ENCODE results near the gene SNAPC4. TPM values are rescaled to one million over a fixed set of nuclear protein-coding genes. Genes with fewer than 3 reads are reported as not detected.
"Not testable (repeated sequence)": the region's sequence is repeated elsewhere in the genome, so short reads cannot be mapped to it uniquely, and the experiment has no call there.

SNAPC4 gene
- total RNA-seq, 1 donor from 2014 or later, result 9.2 TPM

DNA sequence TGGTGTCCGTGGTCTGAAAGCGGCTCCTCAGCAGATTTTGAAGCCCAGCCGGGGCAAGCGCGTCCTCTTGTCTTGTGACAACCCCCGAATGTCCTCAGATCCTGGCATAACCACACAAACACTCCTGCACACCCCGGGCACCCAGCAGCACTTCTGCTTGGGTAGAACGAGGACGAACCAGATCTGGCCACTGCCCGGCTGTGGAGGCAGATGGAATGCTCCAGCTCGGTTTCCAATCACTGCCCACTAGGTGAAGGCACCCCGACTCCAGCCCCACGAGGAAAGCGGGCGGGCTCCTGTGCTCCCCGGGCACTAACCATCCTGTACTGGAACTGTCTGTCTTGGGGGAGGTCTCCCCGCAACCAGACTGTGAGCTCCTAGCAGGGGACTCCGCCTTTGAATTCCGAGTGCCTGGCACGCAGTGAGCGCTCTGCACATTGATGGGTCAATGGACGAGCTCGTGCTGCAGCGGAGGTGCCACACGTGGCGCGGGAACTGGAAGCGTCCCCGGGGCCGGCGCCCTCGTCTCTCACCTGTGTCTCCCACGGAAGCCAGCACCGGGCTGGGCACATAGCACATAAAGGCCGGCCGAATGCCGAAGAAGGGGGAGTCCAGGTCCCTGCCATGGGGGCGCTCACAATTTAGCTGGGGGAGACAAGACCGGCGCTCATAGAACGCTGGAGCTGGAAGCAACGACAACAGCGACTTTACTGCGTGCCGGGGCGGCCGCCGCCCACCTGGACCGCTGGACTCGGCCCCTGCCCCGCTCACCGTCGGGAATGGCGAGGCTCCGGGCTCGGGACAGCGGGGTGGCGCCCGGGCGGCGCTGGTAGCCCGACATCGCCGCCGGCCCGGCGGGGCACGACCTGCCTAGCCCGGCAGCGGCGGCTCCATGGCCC lies 9.8 kb upstream of the SNAPC4 start:
- DNase-seq (ENCODE audit: low read depth), result peak; percentile 47

DNA sequence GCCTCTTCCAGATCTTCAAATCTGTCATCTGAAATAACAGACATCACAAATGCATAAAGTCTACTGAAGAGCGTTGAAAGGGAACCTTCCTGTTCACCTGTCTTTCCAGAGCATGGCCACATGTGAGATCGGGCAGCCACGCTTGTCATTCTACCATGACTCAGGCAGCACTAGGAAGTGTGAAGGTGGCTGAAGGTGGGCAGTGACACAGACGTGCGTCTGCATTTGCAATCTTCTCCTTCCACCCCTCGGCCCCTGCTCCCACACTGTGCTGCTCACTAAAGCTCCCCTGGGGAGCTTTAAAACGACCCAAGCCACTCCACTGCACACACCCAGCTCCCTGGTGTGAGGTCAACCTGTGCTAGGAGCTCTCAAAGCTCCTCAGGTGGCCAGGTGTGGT lies 7.9 kb upstream of the SNAPC4 start:
- DNase-seq (ENCODE audit: low read depth), result no peak

DNA sequence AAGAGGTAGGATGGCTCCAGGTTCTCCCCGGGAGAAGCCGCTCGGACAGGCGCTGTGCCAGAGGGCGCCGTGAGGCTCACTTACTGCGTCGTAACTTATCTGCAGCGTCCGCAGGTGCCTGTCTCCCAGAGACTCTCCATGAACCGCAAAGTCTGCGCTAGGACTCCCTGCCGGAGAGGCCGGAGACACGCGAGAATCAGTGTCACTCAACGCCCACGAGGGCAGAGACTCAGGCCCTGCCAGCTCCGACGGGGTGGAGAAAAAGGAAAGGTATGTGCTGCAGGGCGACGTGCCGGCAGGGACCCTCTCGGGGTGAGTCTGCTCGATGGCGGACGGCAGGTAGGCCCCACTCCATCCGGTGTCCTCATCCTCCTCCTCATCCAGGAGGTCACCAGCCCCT lies 7.1 kb upstream of the SNAPC4 start:
- not testable (repeated sequence) for DNase-seq (ENCODE audit: low read depth)

DNA sequence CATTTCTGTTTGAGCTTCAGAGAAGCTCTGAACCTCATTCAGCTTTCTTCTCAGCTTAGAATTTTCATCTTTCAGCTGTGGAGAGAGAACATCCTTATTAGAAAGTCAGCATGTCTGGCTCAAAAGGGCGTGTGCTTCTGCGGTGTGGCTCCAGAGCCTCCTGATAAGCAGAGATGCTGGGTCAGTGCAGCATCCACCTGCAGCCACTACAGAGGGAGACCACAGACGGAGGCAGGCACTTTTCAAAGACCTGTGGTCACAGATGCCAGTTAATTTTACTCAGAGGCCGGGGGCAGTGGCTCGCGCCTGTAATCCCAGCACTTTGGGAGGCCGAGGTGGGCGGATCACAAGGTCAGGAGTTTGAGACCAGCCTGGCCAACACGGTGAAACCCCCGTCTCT lies 5.9 kb upstream of the SNAPC4 start:
- not testable (repeated sequence) for DNase-seq (ENCODE audit: low read depth)

DNA sequence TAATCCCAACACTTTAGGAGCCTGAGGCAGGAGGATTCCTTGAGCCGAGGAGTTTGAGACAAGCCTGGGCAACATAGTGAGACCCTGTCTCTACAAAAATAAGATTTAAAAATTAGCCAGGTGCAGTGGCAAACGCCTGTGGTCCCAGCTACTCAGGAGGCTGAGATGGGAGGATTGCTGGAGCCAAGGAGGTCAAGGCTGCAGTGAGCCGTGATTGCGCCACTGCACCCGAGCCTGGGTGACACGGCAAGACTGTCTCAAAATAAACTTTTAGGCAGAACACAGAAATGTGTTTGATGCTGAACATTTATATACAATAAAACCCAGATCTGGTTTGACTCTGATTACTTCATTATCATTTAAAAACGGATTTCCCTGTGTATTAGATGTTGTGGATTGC lies 5.5 kb upstream of the SNAPC4 start:
- no peak for DNase-seq (ENCODE audit: low read depth)

DNA sequence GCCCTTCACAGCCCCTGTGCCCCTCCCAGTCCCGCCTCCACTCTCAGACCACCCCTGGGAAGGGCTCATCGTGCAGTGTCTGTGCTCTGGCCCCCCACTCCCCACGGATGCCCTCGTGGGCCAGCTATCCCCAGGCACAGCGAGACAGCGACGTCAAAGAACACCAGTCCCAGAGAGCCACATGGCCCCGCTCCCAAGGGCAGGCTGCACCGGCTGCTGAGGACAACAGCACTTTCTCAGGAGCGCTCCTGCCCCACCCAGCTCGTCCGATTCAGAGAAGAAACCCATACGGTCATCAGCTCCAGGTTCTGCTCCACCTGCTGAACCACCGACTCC lies 4.8 kb upstream of the SNAPC4 start:
- no peak for DNase-seq (ENCODE audit: low read depth)

DNA sequence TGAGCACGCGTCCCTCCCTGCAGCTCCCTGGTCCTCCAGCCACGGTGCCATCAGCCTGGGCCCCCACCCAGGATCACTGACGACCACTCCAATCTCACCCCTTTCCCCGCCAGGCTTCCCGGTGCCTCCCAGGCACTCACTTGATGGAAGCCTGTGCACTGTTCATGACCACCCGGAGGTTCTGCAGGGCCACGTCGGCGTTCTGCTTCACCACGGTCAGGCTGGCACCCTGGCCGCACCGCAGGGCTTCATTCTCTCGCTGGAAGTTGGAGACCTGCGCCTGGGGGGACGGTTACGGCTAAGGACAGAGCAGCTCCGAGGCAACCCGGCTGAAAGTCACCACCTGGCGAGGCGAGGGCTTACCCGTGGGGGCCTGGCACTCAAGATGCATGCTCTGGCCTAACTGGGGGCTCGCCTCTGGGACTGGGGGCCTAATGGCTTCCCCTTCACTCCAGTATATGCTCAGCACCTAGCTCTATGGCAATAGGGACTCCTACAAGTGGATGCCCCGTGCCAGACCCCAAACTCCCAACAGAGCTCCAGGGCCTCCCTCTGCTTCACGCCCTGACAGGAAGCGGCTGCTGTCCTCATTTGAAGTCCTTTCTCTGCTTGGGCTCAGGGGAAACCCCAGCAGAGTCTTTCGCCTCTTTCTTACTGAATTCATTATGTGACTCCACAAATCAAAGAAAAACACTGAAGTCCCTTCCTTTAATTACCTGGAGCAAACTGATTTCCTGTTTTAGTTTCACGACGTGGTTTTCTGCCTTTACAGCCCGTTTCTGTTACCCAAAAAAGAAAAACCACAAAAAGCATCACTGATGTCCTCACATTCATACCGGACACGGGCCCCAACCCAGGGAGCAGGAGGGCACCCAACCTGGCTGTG lies 4.2 kb upstream of the SNAPC4 start:
- no peak for DNase-seq (ENCODE audit: low read depth)

DNA sequence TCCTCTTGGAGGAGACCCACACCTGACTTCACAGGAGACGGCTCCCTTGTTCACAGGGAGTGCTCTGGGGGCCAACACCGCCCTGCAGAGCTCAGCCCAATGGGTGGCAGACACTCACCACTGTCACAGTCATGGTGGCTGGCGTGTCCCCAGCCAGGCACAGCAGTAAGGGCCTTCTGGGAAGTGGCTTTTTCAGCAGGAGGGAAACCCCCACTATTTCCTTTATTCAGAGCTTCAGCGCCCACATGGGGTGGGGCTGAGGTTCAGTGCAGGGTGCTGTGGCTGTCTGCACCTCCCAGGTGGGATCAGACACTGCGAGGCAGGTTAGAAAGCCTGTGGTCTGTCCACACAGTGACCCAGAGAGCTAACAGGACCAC lies 3.6 kb upstream of the SNAPC4 start:
- DNase-seq (ENCODE audit: low read depth), result no peak

DNA sequence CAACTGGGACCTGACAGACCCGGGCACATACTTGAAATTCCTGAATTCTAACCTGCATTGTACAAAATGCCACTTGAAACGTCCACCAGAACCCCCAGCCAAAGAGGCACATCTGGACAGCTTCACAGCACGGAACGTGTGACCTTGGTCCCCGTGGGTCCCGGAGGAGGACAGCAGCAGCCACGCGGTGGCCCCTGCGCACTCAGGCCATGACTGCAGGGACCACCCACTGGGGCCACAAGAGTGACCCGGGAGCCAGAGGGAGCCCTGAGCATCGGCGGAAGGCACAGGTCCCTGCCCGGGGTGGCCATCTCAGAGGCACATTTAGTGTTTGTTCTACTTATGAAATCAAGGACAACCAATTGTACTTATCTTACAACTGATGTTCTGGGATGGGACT lies 2.1 kb upstream of the SNAPC4 start:
- no peak for DNase-seq (ENCODE audit: low read depth)

DNA sequence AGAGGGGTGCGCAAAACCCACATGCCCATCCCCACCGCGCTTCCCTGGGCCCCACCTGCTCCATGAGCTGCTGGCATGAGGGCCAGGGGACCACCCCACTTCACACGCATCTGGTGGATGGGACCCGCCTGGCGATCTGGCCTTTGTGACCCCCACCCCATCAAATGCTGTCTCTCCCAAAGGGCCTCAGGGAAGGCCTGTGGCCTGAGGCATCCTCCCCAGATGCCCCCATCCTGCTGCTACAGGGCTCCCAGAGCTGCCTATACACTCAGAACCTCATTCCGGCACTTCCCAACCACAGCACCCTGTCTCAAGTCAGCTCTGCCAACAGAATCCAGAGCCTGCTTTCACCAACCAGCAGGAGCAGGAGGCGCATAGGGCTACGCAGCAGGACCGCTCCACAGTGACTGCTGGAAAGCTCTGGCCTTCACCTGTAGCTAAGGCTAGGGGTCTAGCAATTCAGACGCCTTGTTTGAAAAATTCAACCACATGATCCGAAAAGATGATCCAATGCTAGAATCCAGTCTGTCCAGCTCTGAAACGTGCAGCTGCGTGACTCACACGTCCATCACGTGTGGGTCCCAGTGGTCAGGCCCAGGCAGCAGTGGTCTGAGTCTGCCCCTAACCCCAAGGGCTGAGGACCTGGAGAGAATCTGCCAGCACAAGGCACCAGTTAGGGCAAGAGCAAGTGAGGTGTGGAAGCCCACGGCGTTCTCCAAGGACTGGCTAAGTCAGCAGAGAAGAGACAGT lies 1.4 kb upstream of the SNAPC4 start:
- peak; percentile 2 for DNase-seq (ENCODE audit: low read depth)

DNA sequence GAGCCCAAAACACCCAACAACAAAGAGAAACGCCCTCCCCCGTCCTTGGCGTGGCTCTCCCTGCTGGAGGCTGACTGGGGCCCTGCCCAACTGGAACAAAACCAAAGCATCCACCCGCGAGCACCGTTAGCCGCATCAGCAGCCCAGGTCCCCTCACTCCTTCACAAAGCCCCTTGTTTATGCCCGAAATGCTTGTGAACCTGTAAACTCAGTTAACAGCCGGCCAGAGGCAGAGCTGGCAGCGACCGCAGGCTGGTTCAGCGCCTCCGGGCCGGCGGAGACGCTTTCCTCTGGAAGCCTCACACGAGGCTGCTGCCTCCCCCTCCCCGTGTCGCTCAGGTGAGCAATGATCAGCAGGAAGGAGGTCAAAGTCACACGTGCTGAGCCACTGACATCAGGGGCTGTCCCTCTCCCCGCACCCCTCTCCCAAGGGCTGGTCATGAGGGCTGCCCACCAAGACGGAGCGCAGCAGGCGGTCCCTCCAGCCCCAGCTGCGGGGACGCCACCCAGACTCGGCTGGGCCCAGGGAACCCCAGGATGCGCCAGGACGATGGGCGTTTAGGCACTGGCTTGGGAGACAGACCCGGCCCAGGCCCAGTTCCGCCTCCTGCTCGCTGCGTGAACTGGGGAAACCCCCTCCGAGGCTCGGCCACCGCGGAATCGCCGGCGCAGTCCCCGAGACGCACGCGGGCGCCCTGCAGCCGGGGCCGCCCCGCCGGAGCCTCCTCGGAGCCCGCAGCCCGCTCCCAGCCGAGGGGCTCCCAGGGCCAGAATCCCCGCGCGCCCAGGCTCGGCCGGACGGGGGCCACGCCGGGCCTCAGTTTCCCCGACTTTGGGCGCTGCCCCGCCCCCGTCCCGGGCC lies 563 bp downstream of the SNAPC4 start:
- DNase-seq (ENCODE audit: low read depth), result peak; percentile 5

DNA sequence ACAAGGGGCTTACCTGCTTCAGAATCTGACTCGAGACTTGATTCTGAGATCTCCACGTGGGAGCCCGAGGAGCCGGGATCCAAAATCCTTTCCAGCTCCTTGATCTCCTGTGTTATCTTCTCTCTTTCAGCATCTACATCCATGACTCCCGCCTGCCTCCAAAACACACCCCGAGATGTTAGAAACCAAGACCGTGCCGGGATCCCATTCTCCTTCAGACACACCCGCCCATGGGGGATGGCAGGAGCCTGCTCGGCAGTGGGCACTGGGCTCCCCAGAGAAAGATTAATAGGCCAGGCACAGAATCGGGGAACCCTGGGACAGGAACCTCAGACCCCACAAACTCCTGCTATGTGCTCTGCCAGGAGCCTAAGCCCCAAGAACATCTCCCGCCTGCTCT lies 1.7 kb downstream of the SNAPC4 start:
- DNase-seq (ENCODE audit: low read depth), result no peak

DNA sequence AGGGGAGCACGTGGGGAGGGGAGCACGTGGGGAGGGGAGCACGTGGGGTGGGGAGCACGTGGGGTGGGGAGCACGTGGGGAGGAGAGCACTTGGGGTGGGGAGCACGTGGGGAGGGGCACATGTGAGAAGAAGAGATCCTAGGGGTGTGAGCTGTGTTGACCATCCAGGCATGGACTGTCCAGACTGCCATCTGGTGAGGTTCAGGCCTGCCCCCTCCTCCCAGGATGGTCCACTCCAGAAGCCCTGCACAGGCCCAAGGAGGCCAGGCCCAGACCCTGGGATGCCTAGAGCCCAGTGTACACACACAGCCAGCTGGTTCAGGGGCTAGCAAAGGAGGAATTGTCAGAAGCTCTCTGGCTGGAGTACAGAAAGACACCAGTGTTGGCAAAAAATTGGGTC lies 2.3 kb downstream of the SNAPC4 start:
- DNase-seq (ENCODE audit: low read depth), result no peak

DNA sequence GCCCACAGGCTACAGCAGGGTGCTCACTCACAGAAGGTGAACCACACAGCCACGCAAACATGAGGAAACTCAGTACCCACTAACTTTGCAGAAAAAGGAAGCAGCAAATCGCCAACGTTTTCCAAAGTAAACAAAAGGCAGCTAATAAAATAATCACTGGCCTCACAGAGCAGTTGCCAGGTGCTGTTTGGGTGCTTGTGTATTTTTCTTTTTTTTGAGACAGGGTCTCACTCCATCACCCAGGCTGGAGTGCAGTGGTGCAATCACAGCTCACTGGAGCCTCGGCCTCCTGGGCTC lies 3.8 kb downstream of the SNAPC4 start:
- no peak for DNase-seq (ENCODE audit: low read depth)

DNA sequence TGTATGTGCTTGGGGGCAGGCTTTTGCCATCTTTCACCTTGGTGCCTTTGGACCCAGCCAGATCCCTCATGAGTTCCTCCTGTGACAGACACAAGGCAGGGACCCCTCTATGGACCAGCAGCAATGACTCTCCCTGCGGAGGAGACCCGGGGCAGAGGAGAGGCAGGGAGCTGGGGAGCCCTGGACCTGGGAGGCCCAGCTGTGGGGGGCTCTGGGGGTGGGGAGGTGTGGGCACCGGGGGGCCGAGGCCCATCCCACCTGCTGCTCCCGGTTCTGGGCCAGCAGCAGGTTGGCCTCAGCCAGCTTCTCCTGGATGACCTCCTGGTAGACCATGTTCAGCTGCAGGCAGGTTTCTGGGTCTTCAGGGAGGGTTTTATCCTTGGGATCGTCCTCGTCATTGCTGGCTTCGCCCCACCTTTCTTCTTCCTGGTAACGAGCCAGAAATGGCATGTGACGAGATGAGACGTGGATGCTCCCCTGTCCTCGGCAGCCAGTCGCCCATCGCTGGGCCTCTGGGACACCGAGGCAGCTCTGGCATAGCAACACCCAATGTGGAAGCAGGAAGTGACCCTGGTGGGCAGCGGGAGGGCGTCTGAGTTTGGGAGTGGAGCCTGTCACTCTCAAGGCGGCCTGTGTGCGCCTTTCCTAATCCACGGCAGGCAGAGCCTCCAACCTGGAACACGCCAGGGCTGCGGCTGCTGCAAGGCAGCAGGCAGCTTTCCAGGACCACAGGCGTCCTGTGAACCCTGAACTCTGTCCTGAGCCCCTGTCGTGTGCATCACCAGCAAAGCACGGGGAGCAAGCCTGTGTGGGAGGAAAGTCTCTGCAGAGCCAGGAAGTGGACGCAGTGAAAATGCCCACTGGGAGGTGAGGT lies 4.4 kb downstream of the SNAPC4 start:
- no peak for DNase-seq (ENCODE audit: low read depth)

DNA sequence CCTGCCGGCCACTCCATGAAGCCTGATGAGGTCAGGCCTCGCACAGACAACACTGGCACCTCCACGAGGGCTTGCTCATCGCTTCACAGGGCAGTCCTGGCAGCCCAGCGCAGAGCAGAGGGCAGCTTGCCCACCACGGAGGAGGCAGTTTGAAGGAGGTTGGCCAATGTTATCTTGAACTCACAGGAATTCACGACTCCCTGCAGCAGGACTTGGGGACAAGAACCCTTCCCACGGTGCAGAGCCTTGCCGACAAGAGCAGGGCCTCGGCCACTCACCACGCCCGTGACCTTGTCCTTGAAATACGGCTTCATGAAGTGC lies 5.0 kb downstream of the SNAPC4 start:
- DNase-seq (ENCODE audit: low read depth), result no peak

DNA sequence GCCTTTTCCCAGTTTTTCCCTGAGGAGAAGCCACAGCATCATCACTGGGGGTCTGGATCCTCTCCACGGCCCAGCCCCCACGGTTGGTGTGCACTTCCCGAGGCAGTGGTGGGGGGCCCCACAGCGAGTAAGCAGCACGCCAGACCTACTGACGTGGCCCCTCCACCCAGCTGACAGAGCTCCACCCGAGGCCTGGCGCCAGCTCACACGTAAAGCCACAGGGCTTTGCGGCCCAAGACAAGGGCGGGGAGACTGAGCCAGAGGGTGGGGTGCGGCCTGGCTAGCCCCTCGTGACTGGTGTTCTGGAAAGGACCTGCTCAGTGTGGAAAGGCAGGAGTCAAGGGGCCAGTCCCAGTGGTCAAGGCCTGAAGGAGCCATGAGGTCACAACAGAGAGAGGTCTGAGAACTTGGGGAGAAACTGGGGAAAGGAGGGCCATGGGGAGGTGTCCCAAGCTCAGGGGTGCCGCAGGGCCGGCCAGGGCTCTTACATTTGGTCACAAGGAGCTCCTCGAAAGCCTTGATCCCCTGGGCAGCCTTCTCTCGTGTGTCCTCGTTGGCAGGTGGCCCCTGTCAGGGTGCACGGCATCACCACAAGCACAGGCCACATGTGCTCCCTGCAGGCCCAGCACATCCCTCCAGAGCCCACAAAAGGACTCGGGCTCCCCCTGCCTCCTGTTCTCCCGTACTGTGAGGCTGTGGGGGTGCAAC lies 5.5 kb downstream of the SNAPC4 start:
- DNase-seq (ENCODE audit: low read depth), result no peak

DNA sequence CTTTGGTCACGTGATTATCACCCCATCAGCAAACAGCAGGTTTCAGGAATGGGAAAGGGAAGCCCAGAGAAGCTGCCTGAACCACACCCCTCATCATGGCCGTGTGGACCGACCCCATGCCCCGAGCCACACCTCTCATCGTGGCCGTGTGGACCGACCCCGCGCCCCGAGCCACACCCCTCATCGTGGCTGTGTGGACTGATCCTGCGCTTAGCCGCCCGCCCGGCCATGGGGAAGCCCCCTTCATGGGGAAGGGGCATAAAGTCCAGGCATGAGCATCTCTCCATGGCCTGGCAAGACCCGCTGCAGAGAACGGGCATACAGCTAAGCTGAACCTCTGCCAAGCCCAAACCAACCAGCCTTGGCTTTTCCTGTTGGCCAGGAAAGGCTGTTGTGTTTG lies 6.4 kb downstream of the SNAPC4 start:
- no peak for DNase-seq (ENCODE audit: low read depth)

All from myocyte (in vitro differentiated cells).